Measurements from ENCODE around the gene PPP1R12A.

GRCh38 chr12:79936670-79937069, 1.8 kb upstream of the PPP1R12A start:
- TF ChIP-seq POLR2A (IDR thresholded peaks at IDR 0.05) (no peak), CTCF (IDR thresholded peaks at IDR 0.05) (no peak), POLR2AphosphoS5 (IDR thresholded peaks at IDR 0.05) (no peak), EP300 (IDR thresholded peaks at IDR 0.05) (no peak)
